Lower leg skin (tissue), 3 donors: ENCODE results near the gene THAP4.

Experiments used
- CTCF ChIP-seq, 3 donors: fragments of 450-650 bp; IDR thresholded peaks; one replicate each; pipeline ENCODE4 v1.5.1; 2016; ENCODE audit warnings: antibody characterized with exemption in 3 of 3, mild to moderate bottlenecking in 3 of 3, moderate library complexity in 2 of 3
- POLR2A ChIP-seq, 2 donors: fragments of 450-650 bp; IDR thresholded peaks; one replicate each; pipeline ENCODE4 v1.6.1; 2016 to 2017; ENCODE audit warnings: antibody characterized with exemption in 2 of 2, mild to moderate bottlenecking in 1 of 2, moderate library complexity in 1 of 2

- no peak for TF ChIP-seq CTCF (IDR thresholded peaks at IDR 0.05)
- TF ChIP-seq POLR2A (IDR thresholded peaks at IDR 0.05), result no peak
These were observed 74.6 kb downstream of the THAP4 start for GRCh38 chr2:241562269-241562891.
